CD14-positive monocyte (primary cell): ENCODE data around the gene THSD7B. TPM values are rescaled to one million over a fixed set of nuclear protein-coding genes. Genes with fewer than 3 reads are reported as not detected.

ENCODE experiments used
- DNase-seq, 3 donors: peaks; one replicate each; pipeline ENCODE4 v3.0.0-alpha.2; 2011 to 2022
- H2AFZ ChIP-seq: 2 replicates; pipeline ENCODE4 v1.6.0; 2012; ENCODE audit warnings: mild to moderate bottlenecking, low read depth, low read length, inconsistent platforms; ENCODE audit not compliant: insufficient read depth, poor library complexity, severe bottlenecking
- H3K27ac ChIP-seq, 2 donors: 1 replicate in 1 of 2; 2 replicates in 1 of 2; pipeline ENCODE4 v1.5.1; 2012 to 2013; ENCODE audit warnings: low read length in 2 of 2, control low read depth in 1 of 2, inconsistent platforms in 1 of 2, low read depth in 1 of 2, mild to moderate bottlenecking in 1 of 2
- H3K27me3 ChIP-seq, 2 donors: one replicate each; pipeline versions ENCODE4 v1.6.0 to v1.6.1; 2011 to 2013; ENCODE audit warnings: low read length in 2 of 2; ENCODE audit not compliant: control insufficient read depth in 2 of 2, insufficient read depth in 2 of 2
- H3K36me3 ChIP-seq, 2 donors: replicated peaks in 1 of 2; 1 replicate in 1 of 2; 2 replicates in 1 of 2; pipeline versions ENCODE4 v1.5.1 to v1.6.1; 2012 to 2013; ENCODE audit warnings: low read length in 2 of 2, control low read depth in 1 of 2, inconsistent platforms in 1 of 2, mild to moderate bottlenecking in 1 of 2; ENCODE audit not compliant: insufficient read depth in 2 of 2, control insufficient read depth in 1 of 2
- H3K4me1 ChIP-seq, 2 donors: 1 replicate in 1 of 2; 2 replicates in 1 of 2; pipeline versions ENCODE4 v1.5.1 to v1.6.1; 2012 to 2013; ENCODE audit warnings: low read length in 2 of 2, control low read depth in 1 of 2, inconsistent platforms in 1 of 2, mild to moderate bottlenecking in 1 of 2, moderate library complexity in 1 of 2; ENCODE audit not compliant: insufficient read depth in 2 of 2, control insufficient read depth in 1 of 2
- H3K4me2 ChIP-seq: replicated peaks from 2 replicates; pipeline ENCODE3; 2012; ENCODE audit warnings: low read length, moderate library complexity, mild to moderate bottlenecking; ENCODE audit not compliant: poor library complexity, severe bottlenecking; ENCODE audit errors: extremely low read depth
- H3K4me3 ChIP-seq, 3 experiments: fragments of 200-600 bp in 1 of 3; sonication (generic) in 1 of 3; replicated peaks in 1 of 3; 1 replicate in 2 of 3; 2 replicates in 1 of 3; pipeline ENCODE4 v1.5.1; 2011 to 2013; ENCODE audit warnings: low read length in 3 of 3, mild to moderate bottlenecking in 3 of 3, control low read depth in 2 of 3, low read depth in 2 of 3, inconsistent platforms in 1 of 3, moderate library complexity in 1 of 3
- H3K79me2 ChIP-seq: 2 replicates; pipeline ENCODE4 v1.6.0; 2012; ENCODE audit warnings: mild to moderate bottlenecking, control low read depth, inconsistent platforms, low read length, moderate library complexity; ENCODE audit not compliant: insufficient read depth
- H3K9ac ChIP-seq: 2 replicates; pipeline ENCODE4 v1.6.0; 2017; ENCODE audit warnings: low read length, mild to moderate bottlenecking; ENCODE audit not compliant: insufficient read depth, poor library complexity, severe bottlenecking
- H3K9me3 ChIP-seq, 2 donors: replicated peaks in 1 of 2; 1 replicate in 1 of 2; 2 replicates in 1 of 2; pipeline versions ENCODE4 v1.5.1 to v1.6.1; 2012 to 2013; ENCODE audit warnings: low read length in 2 of 2, control low read depth in 1 of 2; ENCODE audit not compliant: control insufficient read depth in 1 of 2, insufficient read depth in 1 of 2
- H4K20me1 ChIP-seq: 2 replicates; pipeline ENCODE4 v1.6.0; 2012; ENCODE audit warnings: mild to moderate bottlenecking, low read length, control low read depth, moderate library complexity; ENCODE audit not compliant: insufficient read depth
- H3K27ac Mint-ChIP-seq, 7 donors: one replicate each; pipeline ENCODE4 v1.8.0; 2020; ENCODE audit warnings: mild to moderate bottlenecking in 7 of 7, mixed read lengths in 7 of 7, moderate library complexity in 6 of 7, inconsistent platforms in 2 of 7
- H3K27me3 Mint-ChIP-seq, 3 donors: one replicate each; pipeline ENCODE4 v1.8.0; 2021 to 2022; ENCODE audit warnings: low read depth in 3 of 3, mild to moderate bottlenecking in 3 of 3, mixed read lengths in 3 of 3, moderate library complexity in 3 of 3, inconsistent platforms in 1 of 3
- H3K36me3 Mint-ChIP-seq, 2 donors: one replicate each; pipeline ENCODE4 v1.8.0; 2020; ENCODE audit warnings: mixed read lengths in 2 of 2, inconsistent platforms in 1 of 2, mild to moderate bottlenecking in 1 of 2
- H3K4me1 Mint-ChIP-seq: one replicate; pipeline ENCODE4 v1.8.0; 2020; ENCODE audit warnings: mild to moderate bottlenecking, mixed read lengths
- H3K4me3 Mint-ChIP-seq, 2 donors: one replicate each; pipeline ENCODE4 v1.8.0; 2020; ENCODE audit warnings: mild to moderate bottlenecking in 2 of 2, mixed read lengths in 2 of 2, moderate library complexity in 1 of 2
- H3K9me3 Mint-ChIP-seq, 7 donors: one replicate each; pipeline ENCODE4 v1.8.0; 2020 to 2022; ENCODE audit warnings: mixed read lengths in 7 of 7, mild to moderate bottlenecking in 6 of 7, moderate library complexity in 6 of 7, inconsistent platforms in 2 of 7
- CTCF ChIP-seq: fragments of 200-600 bp; IDR thresholded peaks from one replicate; pipeline ENCODE4 v1.8.0; 2022; ENCODE audit warnings: antibody characterized with exemption, mild to moderate bottlenecking
- WGBS: methylation state at CpG from one replicate; pipeline ENCODE4 v1.1.5; 2013; ENCODE audit warnings: missing lambda C conversion rate; ENCODE audit not compliant: insufficient coverage; 5-methylcytosine and 5-hydroxymethylcytosine counted together
- intact Hi-C, 2 donors: fragments of 100-400 bp; cut with micrococcal nuclease; formaldehyde crosslinking; loops; one replicate each; pipeline versions ENCODE4 v1.15.0 to v1.15.1; 2023
- polyA plus RNA-seq, 3 donors: library from polyadenylated mRNA; depleted of rRNA in 1 of 3; unstranded in 2 of 3; stranded (reverse) in 1 of 3; fragments of 300-500 nt in 2 of 3; fragments of >200 nt in 1 of 3; fragmentation: Illumina TruSeq in 2 of 3; gene quantifications; 1 replicate in 2 of 3; 2 replicates in 1 of 3; pipeline ENCODE4 v1.2.3, GENCODE V29; 2012 to 2021

THSD7B gene
- polyA plus RNA-seq, 3 donors: not detected

- DNase-seq: no peak
- Histone ChIP-seq H3K9me3 (no peaks in the 10 kb centered on the region), H3K4me3 (no peak overlapping the region), H3K4me1 (no peaks in the 10 kb centered on the region), H3K79me2 (no peaks in the 10 kb centered on the region), H3K27me3 (no peaks in the 10 kb centered on the region), H3K27ac (no peak overlapping the region), H3K4me2 (no peak overlapping the region), H2AFZ (no peak overlapping the region), H3K9ac (no peak overlapping the region), H4K20me1 (no peaks in the 10 kb centered on the region), H3K36me3 (no peaks in the 10 kb centered on the region)
- Mint-ChIP-seq H3K4me1 (no peaks in the 10 kb centered on the region), H3K27me3 (no peaks in the 10 kb centered on the region), H3K9me3 (peaks cover 0 to 15% (median 12%) of the 10 kb centered on the region in 7 donors), H3K36me3 (no peaks in the 10 kb centered on the region), H3K4me3 (no peak overlapping the region), H3K27ac (no peak overlapping the region)
- TF ChIP-seq CTCF: no peak
- WGBS: no CpG with 5 or more reads among the region's 1 CpG
- intact Hi-C loops: no loop called here
Measured at GRCh38 chr2:137689549-137689948, 924.2 kb downstream of the THSD7B start.

GRCh38 chr2:137693534-137693933 lies 928.2 kb downstream of the THSD7B start:
- Histone ChIP-seq H4K20me1 (no peaks in the 10 kb centered on the region), H3K36me3 (no peaks in the 10 kb centered on the region), H3K4me2 (no peak overlapping the region), H3K79me2 (no peaks in the 10 kb centered on the region), H3K9me3 (peaks cover 0 to 7% of the 10 kb centered on the region in 2 donors), H3K4me1 (no peaks in the 10 kb centered on the region), H3K9ac (no peak overlapping the region), H2AFZ (no peak overlapping the region), H3K4me3 (no peak overlapping the region), H3K27me3 (no peaks in the 10 kb centered on the region), H3K27ac (no peak overlapping the region)
- WGBS: no CpG with 5 or more reads among the region's 2 CpGs
- no peaks in the 10 kb centered on the region for H3K36me3 Mint-ChIP-seq
- no peak for TF ChIP-seq CTCF
- no peak for DNase-seq
- H3K4me1 Mint-ChIP-seq: no peaks in the 10 kb centered on the region
- H3K4me3 Mint-ChIP-seq: no peak overlapping the region
- H3K27me3 Mint-ChIP-seq: no peaks in the 10 kb centered on the region
- no peaks in the 10 kb centered on the region for H3K9me3 Mint-ChIP-seq
- H3K27ac Mint-ChIP-seq: no peak overlapping the region
- intact Hi-C loops: no loop called here
